Measurements from ENCODE around the gene EIF4E.
"Not testable (repeated sequence)": the region's sequence is repeated elsewhere in the genome, so short reads cannot be mapped to it uniquely, and the experiment has no call there.

The EIF4E gene, protein sequence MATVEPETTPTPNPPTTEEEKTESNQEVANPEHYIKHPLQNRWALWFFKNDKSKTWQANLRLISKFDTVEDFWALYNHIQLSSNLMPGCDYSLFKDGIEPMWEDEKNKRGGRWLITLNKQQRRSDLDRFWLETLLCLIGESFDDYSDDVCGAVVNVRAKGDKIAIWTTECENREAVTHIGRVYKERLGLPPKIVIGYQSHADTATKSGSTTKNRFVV

DNA sequence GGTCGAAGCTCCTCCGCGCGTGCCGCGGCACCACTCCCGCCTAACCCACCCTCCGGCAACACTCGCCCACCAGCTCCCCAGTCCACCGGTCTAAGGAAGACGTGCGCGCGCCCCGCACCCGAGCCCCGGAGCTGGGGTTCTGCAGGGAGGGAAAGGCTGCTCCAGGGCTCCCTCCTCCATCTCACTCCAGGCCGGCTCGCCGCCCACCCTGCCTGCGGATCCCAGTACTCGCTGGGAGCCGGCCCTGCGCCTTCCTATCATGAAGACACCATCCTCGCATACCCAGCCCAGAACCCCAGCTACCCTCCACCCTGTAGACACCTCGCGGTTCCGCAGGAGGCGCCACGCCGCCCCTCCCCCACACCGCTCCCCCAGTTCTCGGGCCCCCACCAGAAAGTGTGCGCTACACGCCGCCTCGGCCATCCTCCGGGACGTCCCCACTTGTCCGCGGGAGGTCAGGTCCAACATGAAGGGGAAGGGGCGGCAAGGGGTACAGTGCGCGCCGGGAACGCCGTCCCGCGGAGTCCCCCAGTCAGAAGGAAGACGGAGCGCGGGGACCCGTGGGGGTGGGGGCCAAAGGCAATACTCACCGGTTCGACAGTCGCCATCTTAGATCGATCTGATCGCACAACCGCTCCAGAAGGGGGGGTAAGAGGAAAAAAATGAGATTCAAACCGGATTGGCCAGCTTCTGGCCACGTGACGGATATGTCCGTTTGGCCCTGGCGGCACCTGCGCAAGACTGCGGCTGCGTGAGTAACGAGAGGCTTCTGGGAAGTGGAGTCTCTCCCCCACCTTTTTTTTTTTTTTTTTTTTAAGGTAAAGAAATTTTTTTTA is at the start of gene EIF4E:
Gene EIF4E (minus strand): TSS at position 629 of the 836 bp plus-strand sequence. CDS start 21 bp downstream, at position 608.
- DNase-seq = peak; percentile 96

DNA sequence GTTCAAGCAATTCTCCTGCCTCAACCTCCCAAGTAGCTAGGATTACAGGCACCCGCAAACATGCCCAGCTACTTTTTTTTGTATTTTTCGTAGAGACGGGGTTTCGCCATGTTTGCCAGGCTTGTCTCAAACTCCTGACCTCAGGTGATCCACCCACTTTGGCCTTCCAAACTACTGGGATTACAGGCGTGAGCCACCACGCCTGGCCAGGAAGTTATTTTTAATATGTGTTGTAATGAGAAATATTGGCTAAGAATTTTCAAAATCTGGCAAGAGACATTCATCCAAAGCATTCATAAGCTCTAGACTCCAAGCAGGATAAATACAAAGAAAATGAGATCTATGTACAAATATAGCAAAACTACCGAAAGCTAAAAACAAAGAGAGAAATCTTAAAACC is 48.6 kb upstream of the EIF4E start:
- DNase-seq = no peak

DNA sequence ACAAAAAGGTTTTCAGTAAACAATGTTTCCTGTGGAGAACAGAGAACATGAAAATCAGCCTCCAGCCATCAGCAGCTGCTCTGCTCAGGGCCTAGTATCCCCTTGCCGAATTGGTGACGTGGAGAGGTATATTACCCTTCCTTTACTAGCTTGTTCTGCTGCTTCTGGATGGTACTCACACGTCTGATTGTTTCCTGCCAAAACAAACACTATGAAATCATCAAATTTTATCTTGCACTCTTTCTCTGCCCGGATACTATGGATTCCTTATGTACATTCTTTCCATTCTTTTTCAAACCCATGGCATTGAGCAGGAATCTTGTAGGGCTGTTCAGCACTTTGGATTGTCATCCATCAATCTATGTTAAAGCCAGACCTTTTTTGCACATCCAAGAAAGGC is 47.8 kb upstream of the EIF4E start:
- no peak for DNase-seq

DNA sequence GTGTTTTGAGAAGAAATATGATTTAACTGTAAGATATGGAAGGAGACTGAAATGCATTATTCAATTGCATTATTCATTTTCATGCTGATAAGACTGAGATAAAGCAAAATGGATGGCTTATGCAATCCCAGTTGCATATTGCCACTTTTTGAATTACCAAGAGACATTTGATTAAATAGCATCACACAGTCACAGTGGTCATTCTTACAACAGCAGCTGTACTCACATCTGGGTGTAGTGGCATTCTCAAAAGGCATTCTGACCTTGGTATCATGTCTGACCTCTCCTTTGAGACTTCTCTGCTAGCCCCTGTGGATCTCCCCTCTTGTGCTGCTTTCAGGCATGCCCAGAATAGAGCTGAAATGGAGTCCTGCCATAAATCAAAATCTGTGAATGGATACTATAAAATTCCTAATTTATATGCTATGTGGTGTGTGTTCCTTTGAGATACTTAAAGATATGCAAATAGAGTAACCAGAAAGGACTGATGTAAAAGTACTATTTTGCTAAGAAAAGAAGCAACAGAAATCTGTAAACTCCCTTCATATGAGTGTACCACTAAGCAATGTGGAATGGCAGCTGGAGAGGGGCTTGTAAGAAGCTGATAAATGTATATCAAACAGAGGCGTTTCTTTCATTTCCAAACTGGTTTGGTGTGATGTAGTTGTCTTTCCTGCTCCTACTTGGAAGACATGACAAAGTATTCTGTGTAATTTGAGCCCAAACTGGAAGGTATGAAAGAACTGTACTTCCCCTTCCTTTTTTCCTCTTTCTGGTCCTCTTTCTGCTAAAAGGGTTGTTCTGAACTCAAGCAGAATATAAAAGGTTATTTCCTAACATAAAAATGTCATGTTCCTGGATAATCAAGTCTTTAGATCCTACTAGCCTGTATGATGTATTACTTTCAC is 41.2 kb upstream of the EIF4E start:
- no peak for DNase-seq

DNA sequence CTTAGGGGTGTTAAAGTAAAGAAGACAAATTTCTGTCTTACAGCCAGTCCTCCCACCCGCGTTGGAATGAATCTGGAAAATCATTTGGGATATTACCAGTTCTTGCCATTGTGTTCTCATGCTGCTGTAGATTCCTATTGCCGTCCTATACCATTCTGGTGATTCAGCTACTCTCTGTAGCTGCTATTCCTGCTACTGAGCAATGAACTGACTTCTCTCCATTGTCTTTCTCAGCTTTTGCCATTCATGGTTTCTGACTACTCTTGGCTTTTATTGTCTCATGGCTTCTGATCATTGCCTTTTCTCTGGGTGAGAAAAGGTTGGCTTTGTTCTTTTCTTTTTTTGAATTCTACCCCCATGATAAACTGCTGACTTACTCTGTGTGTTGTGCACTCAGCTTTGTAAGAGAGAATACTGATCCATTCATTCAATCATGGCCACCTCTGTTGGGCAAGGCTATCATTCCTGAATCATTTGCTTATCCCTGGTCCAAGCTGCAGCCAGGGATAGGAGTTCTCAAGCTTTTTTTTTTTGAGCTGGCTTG is 38.9 kb upstream of the EIF4E start:
- no peak for DNase-seq

DNA sequence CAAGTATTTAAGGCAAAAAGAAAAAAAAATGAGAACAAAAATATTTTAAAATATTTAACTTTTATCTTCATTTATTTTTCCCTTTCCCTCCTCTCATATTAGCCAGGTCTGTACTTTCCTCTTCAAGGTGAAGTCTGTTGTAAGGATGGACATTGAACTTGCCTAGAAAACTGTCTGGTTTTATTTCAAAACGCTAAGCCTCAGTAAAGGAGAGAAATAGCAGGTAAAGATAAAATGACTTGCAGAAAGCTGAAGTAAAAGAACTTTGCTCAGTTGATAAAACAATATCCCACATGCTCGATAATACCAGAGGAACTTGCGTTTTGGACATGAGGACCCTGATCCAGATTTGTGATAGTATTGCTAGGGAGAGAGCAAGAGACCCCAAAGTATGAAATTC is 38.0 kb upstream of the EIF4E start:
- DNase-seq = no peak

DNA sequence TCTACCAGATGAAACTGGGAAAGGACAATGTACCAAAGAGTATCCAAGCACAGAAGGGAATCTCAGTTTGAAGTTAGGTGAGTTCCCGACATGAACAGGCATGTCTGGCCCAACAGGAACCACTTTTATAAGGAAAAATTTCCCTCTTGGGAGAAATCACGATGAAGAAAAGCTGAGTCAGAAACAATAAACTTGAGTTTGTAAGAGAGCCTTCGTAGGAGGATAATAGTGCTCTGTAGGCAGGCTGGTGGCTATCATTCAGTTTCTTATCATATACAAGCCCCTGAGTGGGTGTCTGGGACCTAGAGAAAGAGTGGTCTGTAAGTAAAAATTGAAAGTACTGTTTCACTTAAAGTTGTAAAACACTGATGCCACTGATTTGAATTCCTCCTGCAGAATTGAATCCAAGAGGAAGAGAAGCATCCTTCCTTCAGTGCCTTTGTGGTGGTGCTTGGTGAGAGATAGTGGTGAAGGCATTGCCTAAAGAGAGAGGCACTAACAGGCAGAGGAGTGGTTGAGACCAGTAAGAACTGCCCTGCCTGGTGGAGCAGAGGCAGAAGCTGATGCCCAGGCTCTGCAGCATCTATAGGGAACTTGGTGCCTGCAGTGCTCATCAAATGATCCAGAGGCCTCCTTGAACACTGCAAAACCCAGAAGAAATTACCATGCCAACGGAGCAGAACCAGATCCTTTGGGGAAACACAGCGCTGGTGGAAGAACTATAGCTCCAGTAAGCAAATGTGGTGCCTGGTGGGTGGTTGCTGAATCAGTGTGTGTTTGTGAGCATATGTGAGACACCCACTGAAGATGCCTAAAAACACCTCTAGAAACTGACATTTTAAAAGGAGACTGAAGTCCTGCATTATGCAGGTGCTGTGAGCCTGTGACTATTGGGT is 34.9 kb upstream of the EIF4E start:
- no peak for DNase-seq

DNA sequence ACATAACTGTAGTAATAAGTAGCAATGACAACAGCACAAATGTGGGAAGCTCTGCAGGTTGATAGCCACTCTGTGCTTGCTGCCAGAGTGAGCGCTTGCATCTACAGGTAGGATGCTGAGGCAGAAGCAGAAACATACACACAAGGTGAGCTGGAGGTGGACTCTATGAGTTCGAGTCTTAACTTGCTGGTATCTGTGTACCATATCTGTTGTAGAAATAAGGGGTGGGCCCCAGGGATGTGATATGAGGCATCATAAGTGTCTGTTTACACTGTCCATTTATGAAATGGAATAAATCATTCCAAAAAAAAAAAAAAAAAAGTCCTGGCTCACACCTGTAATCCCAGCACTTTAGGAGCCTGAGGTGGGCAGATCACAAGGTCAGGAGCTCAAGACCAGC is 32.8 kb upstream of the EIF4E start:
- no peak for DNase-seq

DNA sequence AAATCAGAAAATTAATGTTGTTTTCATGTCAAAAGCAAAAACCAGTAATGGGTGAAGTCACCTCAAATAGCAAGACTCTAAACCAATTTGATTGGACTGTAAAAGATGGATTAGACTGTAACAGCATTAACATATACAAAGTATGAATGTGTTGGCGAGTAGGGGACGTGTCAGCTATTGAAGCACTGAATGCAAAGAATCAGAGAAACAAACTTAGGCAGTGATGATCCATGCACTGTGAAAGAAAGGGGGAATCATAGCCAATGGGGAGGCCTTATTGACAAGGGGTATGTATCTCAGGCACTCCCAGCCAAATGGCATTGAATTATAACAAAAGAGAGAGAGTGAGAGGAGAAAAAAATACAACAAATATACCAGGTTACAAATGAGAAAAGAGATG is 30.5 kb upstream of the EIF4E start:
- DNase-seq = no peak

DNA sequence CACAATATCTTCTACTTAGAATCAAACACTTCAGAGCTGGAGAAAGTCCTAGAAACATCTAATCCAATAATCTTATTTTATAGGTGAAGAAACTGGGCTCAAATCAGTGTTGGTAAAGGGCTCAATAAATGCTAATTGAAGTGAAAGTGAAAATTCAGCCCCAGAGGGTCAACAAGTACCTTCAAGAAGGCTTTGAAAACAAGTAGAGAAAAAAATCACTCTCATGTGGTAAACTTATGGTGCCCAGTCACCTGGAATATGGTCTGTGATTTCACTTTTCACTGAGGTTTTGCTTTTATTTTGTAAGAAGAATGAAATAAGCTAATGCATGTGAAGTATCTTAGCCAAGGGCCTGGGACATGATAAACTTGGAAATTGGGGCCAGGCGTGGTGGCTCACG is 29.1 kb upstream of the EIF4E start:
- no peak for DNase-seq

DNA sequence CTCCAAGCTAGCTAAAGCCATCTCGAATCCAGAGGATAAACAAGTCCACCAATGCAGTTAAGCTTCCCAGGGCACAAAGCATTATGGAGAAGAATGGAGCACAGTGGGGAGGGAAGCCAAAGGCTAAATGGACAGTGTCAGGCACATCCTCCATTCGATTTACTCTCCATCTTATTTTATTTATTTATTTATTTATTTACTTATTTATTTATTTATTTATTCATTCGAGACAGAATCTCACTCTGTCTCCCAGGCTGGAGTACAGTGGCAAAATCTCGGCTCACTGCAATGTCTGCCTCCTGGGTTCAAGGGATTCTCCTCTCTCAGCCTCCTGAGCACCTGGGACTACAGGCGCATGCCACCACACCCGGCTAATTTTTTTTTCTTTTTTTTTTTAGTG is 26.3 kb upstream of the EIF4E start:
- DNase-seq = no peak

DNA sequence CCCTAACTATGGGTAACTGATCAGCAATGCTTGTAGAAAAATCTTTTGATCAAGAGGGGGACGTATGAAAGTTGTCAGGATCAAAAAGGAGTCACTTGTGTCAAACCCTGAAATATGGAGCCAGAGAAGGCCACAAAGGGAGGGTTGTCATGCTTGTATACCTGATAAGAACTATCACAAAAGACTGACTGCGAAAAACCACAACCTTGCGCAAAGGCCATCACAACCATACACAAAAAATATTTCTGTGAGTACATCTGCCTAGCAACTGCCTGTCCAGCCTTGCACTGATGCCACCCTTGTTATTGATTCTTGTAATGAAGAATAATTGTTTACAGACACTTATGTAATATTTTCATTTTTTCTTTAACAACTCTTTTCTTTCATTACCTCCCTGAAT is 22.8 kb upstream of the EIF4E start:
- no peak for DNase-seq

DNA sequence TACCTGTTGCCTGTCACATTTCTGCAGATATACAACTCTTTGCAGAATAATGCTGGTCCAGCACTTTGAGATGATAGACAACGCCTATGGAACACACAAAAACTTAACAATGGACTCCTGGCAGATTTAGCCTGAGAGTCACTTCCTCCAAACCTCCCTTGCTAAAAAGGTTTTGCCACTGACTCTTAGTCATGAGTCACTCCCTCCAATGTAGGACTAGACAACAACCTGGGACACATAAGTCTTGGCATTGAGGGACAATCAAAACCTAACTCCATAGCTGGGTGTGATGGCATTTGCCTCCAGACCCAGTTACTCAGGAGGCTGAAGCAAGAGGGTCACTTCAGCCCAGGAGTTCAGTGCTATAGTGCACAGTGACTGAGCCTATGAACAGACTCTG is 22.0 kb upstream of the EIF4E start:
- no peak for DNase-seq

DNA sequence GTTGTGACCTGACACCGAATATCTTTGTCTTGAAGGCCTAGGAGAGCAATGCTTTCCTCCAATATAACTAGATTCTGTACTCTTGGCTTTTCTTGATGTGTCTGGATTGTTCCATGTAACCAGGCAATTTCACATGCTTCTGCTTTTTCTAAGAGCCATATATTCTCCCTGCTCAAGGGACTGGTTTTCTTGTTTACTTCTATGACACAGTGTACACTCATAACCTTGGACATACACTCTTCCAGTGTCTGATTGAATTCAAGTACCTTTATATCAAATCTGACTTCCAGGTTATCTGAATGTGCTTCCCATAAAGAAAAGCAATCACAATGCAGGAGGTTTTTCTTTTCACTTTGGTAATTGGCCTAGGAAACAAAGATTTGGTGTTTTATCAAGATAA is 17.4 kb upstream of the EIF4E start:
- DNase-seq = no peak

DNA sequence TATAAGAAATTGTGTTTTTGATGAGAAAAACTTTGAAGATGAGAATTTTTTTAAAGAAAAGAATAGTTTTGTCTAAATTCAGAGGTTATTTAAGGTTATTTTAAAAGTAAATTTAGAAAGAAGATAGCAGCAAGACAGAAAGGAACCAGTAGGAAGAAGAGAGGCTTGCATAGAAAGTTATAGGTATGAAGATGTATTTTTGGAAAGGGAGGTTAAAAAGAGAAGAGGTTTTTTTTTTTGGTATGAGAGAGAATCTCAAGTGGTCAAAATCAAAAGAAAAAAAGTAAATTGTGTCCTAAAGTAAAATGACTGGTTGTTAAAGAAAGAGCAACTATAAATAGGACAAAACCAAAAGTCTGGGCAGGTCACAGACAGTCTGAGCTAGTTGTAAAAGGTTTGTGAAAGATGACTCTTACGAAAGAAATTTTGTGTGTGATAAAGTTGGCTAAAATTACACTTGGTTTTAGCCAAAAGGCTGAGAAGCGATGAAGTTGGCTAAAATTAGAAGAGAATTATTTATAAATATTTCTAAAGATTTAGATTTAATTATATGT is 16.4 kb upstream of the EIF4E start:
- no peak for DNase-seq

DNA sequence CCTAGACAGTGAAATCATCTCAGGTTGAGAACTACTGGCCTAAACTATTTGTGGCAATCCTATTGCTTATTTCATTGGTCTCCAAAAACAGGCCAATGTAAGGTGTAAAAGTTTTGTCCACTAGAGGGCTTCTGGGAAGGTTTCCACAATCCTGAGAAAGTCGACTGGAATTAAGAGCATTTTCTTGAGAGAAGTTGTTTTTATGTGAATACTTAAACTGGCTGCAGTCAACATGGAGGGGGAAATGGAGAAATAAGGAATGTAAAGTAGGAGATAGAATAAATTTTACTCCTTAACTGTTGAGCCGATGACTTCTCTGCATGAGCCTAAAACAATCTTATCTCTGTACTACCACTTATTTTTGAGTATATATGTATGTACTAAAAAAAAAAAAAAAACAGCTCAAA is 11.0 kb upstream of the EIF4E start:
- no peak for DNase-seq

DNA sequence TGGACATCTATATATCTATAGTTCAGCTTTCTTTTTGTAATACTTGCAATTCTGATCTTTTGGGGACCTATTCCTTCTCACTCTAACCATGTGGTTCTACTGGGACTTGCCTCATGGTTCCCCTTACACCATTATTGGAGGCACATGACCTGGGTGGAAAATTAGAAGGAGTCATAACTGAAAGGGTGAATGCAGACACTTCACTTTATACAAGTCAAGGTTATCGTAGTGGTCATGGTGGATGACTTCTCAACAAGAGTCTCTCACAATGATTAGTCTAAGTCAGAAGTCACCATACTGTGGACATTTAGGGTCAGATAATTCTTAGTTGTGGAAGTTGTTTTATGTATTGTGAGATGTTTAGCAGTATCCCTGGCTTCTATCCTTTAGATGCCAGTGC is 10.5 kb upstream of the EIF4E start:
- no peak for DNase-seq

DNA sequence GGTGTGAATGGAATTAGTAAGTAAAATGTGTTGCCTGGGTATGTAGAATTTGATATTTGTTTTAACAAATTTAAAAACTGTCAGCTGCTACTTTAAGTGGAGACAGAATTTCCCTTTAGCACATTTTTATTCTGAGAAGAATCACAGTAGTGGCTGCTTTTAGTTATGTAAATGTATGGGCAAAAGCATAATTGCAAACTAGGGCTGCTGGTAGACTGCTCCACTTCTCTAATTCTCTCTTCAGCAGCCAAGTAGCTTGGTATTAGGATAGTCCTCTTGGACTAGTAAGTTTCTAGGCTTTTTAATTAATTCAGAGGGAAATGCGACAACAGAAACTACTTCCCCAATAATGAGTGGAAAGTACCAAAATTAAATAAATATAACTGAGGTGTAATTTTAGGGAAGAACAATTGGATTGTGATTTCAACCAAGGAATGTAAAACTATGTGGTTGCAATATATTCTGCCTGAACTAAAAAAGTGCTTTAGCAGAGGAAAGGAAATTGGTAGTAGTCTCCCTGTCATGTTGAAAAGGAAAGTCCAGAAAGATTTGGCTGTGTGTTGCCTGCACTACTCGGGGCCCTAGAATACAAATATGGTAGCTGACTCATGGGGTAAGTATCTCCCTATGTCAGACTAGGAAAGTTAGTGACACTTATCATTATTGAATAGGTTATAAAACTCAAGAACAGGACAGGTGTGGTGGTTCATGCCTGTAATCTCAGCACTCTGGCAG is 9.2 kb upstream of the EIF4E start:
- DNase-seq = no peak

DNA sequence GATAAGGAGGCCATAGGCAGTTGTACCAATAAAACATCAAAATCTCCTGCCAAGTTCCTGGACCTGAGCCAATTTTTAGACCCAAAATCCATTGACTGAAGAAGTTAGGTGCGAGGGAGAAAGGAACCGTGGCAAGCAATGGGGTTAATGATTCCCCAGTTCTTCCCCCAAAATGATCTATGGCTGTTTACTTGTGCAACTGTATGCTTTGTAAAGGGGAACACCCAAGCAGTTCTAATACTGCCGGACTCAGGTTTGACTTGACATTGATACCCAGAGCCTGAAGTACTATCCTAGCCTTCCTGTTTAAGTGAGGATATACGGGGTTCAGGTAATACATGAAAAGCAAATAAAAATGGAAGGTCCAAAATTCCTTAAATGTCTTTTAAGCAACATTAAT is 6.7 kb upstream of the EIF4E start:
- DNase-seq = no peak

DNA sequence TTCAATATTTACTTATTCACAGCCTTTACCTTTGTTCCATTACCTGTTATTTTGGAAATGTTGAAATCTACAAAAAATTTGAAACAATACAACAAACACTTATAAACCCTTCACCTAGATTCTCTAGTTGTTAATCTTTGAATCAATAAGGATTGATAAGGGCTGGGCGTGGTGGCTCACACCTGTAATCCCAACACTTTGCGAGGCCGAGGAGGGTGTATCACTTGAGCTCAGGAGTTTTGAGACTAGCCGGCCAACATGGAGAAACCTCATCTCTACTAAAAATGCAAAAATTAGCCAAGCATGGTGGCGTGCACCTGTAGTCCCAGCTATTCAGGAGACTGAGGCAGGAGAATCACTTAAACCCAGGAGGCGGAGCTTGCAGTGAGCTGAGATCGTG is 5.9 kb upstream of the EIF4E start:
- not testable (repeated sequence) for DNase-seq

DNA sequence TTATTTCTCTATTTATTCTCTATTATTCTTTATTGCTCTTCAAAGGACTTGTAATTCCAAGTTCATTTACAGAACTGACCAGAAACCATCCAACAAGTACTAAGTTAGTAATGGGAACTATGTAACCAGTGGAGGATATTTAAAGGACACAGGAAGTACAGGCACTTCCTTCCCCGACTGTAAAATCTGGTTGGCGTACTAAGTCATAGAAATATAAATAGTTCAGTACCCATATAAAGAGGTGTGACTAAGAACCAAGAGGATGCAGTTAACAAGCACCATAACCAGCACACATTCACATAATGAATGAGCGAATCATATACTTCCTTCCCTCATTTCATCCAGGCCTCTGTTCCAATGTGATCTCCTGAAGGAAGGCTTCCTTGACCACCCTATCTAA is 3.6 kb upstream of the EIF4E start:
- no peak for DNase-seq

Data from activated naive CD4-positive, alpha-beta T cell treated with anti-CD3 and anti-CD28 coated beads, Interleukin-2, amount 50 U/mL, for 16 hours (primary cell).